ENCODE results near the gene HIVEP2.

The HIVEP2 gene

DNA sequence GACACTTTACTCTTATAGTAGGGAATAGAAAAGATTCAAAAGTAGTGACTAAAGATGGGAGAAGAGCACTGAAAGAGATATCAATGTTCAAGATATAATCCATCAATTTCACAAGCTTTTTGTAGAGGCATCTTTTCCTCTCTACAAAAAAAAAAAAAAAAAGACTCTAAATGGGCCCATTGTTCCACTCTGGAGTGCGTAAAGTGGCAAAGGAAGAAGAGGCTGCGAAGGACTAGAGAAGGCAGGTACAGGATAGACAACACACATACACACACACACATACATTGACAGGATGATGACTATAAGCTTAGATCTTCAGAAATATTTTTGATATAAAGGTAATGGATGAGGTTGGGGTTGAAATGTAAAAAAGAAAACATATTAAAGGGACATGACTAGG, 157.6 kb downstream of the HIVEP2 start:
- DNase-seq (ENCODE audit: low read depth), result no peak
- no peak overlapping the region for H3K4me3 ChIP-seq (ENCODE audit: control insufficient read depth, low read depth, low read length)
- TF ChIP-seq, protein P1, sequence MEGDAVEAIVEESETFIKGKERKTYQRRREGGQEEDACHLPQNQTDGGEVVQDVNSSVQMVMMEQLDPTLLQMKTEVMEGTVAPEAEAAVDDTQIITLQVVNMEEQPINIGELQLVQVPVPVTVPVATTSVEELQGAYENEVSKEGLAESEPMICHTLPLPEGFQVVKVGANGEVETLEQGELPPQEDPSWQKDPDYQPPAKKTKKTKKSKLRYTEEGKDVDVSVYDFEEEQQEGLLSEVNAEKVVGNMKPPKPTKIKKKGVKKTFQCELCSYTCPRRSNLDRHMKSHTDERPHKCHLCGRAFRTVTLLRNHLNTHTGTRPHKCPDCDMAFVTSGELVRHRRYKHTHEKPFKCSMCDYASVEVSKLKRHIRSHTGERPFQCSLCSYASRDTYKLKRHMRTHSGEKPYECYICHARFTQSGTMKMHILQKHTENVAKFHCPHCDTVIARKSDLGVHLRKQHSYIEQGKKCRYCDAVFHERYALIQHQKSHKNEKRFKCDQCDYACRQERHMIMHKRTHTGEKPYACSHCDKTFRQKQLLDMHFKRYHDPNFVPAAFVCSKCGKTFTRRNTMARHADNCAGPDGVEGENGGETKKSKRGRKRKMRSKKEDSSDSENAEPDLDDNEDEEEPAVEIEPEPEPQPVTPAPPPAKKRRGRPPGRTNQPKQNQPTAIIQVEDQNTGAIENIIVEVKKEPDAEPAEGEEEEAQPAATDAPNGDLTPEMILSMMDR (IDR thresholded peaks at IDR 0.05; ENCODE audit: control insufficient read depth, insufficient read depth, low read depth, low read length, missing control alignments), result no peak

DNA sequence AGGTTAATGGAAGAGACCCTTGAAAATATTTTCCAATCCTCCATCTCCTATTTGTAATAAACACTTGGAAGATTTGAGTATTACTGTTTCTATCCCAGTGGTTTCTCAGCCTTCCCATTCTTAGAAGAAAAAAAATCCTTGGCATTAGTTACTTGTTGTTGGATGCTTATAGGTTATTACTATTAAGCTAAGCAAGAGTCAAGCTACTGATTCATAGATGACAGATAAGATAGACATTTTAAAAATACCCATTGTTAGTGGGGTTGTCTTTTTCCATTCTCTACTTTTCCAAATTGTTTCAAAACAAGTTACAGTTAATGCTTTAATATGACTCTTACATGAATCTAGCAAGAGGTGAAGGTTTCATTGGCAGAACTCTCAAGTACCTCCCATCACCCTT, 158.5 kb downstream of the HIVEP2 start:
- TF ChIP-seq, protein P1 (IDR thresholded peaks at IDR 0.05; ENCODE audit: control insufficient read depth, insufficient read depth, low read depth, low read length, missing control alignments), result no peak

DNA sequence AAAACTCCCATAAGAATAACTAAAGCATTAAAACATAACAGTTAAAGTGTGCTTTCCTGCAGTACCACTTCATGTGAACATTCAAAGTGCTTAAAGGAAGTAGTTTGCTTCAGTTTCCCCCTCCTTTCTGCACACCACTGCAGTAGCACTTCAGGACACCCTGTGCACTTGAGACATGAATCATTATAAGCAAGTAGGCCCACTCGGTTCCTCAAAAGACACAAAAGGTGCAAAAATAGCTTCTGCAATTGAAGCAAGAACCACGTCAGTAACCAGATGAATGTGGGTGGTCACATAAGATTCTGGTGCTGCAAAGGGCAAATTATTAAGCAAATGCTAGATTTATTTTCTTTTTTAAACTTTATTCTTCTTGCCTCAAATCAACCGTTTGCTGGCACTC, 160.6 kb downstream of the HIVEP2 start:
- TF ChIP-seq, protein P1 (IDR thresholded peaks at IDR 0.05; ENCODE audit: control insufficient read depth, insufficient read depth, low read depth, low read length, missing control alignments), result no peak
- no peak for DNase-seq (ENCODE audit: low read depth)
- H3K4me3 ChIP-seq (ENCODE audit: control insufficient read depth, low read depth, low read length), result no peak overlapping the region

More for the DNA sequence above, 158.5 kb downstream of the HIVEP2 start:
- no peak for DNase-seq (ENCODE audit: low read depth)
- no peak overlapping the region for H3K4me3 ChIP-seq (ENCODE audit: control insufficient read depth, low read depth, low read length)

DNA sequence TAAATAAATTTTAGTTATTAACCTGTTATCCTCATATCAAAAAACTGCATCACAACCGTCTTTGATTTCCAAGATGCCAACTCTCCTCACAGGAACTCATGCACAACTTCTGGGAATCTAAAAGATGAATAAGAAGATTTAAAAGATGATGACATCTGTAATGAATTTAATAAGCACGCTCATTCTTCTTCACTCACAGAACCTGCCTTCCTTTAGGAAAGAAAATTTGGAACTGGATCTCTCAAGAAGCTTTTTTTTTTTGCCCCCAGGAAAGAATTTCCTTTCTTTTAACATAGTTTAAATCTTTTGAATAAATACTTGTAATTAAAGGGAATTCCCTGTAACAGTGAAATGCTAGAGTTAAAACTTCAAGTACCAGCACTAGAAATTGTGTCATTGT, 161.5 kb downstream of the HIVEP2 start:
- peak; percentile 40 for DNase-seq (ENCODE audit: low read depth)

DNA sequence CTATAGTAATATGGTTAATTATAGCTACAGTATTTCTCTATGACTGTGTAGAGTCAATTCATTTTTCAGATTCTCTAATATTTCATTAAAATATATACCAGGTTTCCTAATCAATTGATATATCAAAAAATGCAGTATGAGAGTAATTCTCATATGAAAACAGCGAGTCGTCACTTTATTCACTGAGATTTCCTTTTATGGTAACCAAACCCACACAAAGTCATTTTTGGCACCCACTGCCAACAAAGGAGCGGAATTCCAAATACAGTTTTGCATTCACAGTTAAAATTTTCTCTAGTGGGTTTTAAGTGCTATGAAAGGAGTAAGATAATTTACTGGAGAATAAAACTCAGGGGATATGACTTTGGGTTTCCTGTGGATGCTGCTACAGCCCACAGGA, 163.8 kb downstream of the HIVEP2 start:
- TF ChIP-seq, protein P1 (IDR thresholded peaks at IDR 0.05; ENCODE audit: control insufficient read depth, insufficient read depth, low read depth, low read length, missing control alignments), result no peak
- H3K4me3 ChIP-seq (ENCODE audit: control insufficient read depth, low read depth, low read length), result no peak overlapping the region
- DNase-seq (ENCODE audit: low read depth), result no peak

More for the DNA sequence above, 161.5 kb downstream of the HIVEP2 start:
- TF ChIP-seq, protein P1 (IDR thresholded peaks at IDR 0.05; ENCODE audit: control insufficient read depth, insufficient read depth, low read depth, low read length, missing control alignments), result no peak
- no peak overlapping the region for H3K4me3 ChIP-seq (ENCODE audit: control insufficient read depth, low read depth, low read length)

DNA sequence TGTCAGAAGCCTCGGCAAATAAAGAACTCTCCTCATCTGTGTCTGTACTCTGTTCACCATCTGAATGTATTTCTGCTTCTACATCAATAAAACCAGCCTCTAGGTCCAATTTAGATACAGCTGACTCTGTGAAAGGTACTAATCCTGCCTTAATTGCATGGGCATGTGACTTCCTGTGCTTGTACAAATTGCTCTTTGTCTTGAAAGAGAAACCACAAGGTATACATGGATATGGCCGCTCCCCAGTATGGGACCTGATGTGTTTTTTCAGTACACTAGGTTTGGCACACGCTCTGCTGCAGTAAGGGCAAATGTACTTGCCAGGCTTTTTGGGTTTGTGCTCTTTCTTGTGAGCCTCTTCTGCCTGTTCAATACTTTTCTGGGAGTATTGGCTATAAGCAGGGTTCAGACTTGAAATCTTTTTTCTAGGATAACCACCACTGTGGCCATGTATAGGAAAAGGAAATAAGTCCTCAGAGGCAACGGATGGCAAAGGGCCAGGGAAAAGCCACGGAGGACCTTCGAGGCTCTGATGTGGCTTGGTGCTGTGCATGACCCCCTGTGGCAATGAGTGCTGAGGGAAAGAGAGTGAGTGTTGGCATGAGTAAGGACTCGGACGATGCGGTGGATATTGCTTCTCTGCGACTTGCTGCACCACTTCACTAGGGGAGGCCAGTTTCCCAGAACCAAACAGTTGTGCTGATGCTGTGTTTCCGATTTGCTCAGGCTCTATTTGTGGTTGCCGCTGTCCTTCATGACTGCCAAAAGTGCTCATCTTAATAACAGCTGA, 170.9 kb downstream of the HIVEP2 start:
- no peak overlapping the region for H3K4me3 ChIP-seq (ENCODE audit: control insufficient read depth, low read depth, low read length)

More for the DNA sequence above, 170.9 kb downstream of the HIVEP2 start:
- DNase-seq (ENCODE audit: low read depth), result no peak
- TF ChIP-seq, protein P1 (IDR thresholded peaks at IDR 0.05; ENCODE audit: control insufficient read depth, insufficient read depth, low read depth, low read length, missing control alignments), result no peak

Measured in AG09309 (cell line).